ENCODE measurements around the gene ZNF680. TPM values are rescaled to one million over a fixed set of nuclear protein-coding genes. Genes with fewer than 3 reads are reported as not detected.

The ZNF680 gene
- total RNA-seq, 1 experiment from 2014 or later, result 11.2 TPM

GRCh38 chr7:64494912-64495461 is 67.9 kb downstream of the ZNF680 start:
- no peak for TF ChIP-seq YY1 (IDR thresholded peaks at IDR 0.05; ENCODE audit: extremely low read depth, insufficient replicate concordance, low read depth, low read length)
- no peak for TF ChIP-seq ZBTB33 (IDR thresholded peaks at IDR 0.05; ENCODE audit: extremely low read depth, insufficient replicate concordance, low read length)
- no peak for TF ChIP-seq SP1 (IDR thresholded peaks at IDR 0.05; ENCODE audit: low read depth)
- TF ChIP-seq RAD21 (IDR thresholded peaks at IDR 0.05; ENCODE audit: low read depth), result no peak
- no peak for TF ChIP-seq SRF (IDR thresholded peaks at IDR 0.05; ENCODE audit: low read depth)
- TF ChIP-seq JUND (IDR thresholded peaks at IDR 0.05), result no peak
- TF ChIP-seq CTCF (IDR thresholded peaks at IDR 0.05 in 2 of 3, conservative IDR thresholded peaks at IDR 0.05 in 1 of 3; ENCODE audit: borderline replicate concordance in 1 of 3, insufficient read depth in 1 of 3, low read depth in 2 of 3, low read length in 2 of 3), result no peak
- no peak for TF ChIP-seq EGR1 (IDR thresholded peaks at IDR 0.05; ENCODE audit: low read depth)
- TF ChIP-seq, protein P1, sequence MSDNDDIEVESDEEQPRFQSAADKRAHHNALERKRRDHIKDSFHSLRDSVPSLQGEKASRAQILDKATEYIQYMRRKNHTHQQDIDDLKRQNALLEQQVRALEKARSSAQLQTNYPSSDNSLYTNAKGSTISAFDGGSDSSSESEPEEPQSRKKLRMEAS (IDR thresholded peaks at IDR 0.05), result no peak
- intact Hi-C loops (cut with micrococcal nuclease), result no loop called here
- ChIA-PET POLR2A (no interaction called here), RAD21 (ENCODE audit: low non-redundant PET in 1 of 2, low total read pairs in 2 of 2, uncharacterized antibody in 2 of 2, unreplicated experiment in 2 of 2) (no interaction called here), CTCF (no interaction called here)
- DNase-seq (ENCODE audit: low read depth, low spot score) (no peak), ATAC-seq (no peak)
- H4K20me1 ChIP-seq (ENCODE audit: insufficient read depth), result no peaks in the 10 kb centered on the region
- H3K9ac ChIP-seq (ENCODE audit: low read length), result no peak overlapping the region
- peaks cover 0 to 13% of the 10 kb centered on the region in 2 experiments; a peak in 1 of 4 replicates for H3K9me3 ChIP-seq (ENCODE audit: control insufficient read depth in 1 of 2, insufficient read depth in 1 of 2, low read depth in 1 of 2, low read length in 2 of 2)
- BruUV-seq (replicated peaks), result no TSS peak
- H3K27ac ChIP-seq (ENCODE audit: low read depth, low read length), result no peak overlapping the region
- H3K27me3 ChIP-seq (ENCODE audit: insufficient read depth, low read length), result no peaks in the 10 kb centered on the region
- no peaks in the 10 kb centered on the region for H3K36me3 ChIP-seq (ENCODE audit: control insufficient read depth in 1 of 2, insufficient read depth in 2 of 2, low read length in 2 of 2)
- no peaks in the 10 kb centered on the region for H3K4me1 ChIP-seq (ENCODE audit: control insufficient read depth in 1 of 2, insufficient read depth in 2 of 2, low read length in 2 of 2)
- H3K4me3 ChIP-seq (replicated peaks in 1 of 2; ENCODE audit: low read depth in 1 of 2, low read length in 2 of 2), result no peak overlapping the region
- no peak overlapping the region for H2AFZ ChIP-seq (ENCODE audit: low read depth, low read length, poor library complexity, severe bottlenecking)
- no peaks in the 10 kb centered on the region for H3K9me2 ChIP-seq (ENCODE audit: insufficient read depth)
- H3K79me2 ChIP-seq (ENCODE audit: insufficient read depth, low read length), result no peaks in the 10 kb centered on the region
- no peak overlapping the region for H3K4me2 ChIP-seq (ENCODE audit: low read length)

All from HCT116 (cell line).